GM21381 (cell line): Measurements from ENCODE around the gene GCK.

Experiments
- ATAC-seq: cut with Tn5 transposase; IDR thresholded peaks from one replicate; pipeline ENCODE4 v1.9.1; 2021; ENCODE audit warnings: mild to moderate bottlenecking, moderate library complexity; ENCODE audit not compliant: unreplicated experiment

Gene GCK

DNA sequence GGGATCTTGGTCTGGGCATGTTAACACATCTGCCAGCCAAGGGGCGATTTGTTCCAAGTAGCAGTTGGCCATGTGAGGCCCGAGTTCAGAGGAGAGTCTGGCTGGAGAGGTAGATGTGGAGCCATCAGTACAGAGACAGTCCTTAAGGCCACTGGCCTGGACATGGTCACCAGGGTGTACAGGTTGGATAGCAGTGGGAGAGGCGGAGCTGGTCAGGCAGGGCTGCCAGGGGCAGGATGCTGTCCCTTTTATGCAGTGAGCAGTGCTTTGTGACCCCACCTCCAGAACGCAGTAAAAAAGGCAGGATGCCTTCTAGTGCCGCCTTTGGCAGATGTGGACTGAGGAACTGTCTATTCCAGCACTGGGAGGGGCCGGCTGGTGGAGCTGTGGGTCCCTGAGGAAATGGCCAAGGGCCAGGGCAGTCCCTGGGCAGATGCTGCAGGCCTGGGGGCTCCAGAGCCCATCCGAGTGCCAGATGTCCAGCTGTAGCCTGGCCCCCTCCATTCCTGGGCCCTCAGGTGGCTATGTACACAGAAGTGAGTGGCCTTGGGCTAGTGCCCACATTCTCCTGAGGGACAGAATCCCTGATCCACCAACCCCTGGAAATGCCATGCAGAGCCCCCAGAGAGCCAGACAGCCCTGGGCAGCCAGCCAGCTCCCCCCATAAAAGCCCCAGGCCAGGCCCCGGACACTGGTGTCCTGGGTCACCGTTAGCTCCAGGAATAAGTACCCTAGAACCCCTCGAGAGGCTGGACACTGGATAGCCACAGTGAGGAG lies 31.0 kb downstream of the GCK start:
- ATAC-seq = no peak

- ATAC-seq = no peak
Observed at GRCh38 chr7:44157116-44158080, 31.8 kb downstream of the GCK start.

GRCh38 chr7:44156453-44157010 lies 32.7 kb downstream of the GCK start:
- no peak for ATAC-seq

DNA sequence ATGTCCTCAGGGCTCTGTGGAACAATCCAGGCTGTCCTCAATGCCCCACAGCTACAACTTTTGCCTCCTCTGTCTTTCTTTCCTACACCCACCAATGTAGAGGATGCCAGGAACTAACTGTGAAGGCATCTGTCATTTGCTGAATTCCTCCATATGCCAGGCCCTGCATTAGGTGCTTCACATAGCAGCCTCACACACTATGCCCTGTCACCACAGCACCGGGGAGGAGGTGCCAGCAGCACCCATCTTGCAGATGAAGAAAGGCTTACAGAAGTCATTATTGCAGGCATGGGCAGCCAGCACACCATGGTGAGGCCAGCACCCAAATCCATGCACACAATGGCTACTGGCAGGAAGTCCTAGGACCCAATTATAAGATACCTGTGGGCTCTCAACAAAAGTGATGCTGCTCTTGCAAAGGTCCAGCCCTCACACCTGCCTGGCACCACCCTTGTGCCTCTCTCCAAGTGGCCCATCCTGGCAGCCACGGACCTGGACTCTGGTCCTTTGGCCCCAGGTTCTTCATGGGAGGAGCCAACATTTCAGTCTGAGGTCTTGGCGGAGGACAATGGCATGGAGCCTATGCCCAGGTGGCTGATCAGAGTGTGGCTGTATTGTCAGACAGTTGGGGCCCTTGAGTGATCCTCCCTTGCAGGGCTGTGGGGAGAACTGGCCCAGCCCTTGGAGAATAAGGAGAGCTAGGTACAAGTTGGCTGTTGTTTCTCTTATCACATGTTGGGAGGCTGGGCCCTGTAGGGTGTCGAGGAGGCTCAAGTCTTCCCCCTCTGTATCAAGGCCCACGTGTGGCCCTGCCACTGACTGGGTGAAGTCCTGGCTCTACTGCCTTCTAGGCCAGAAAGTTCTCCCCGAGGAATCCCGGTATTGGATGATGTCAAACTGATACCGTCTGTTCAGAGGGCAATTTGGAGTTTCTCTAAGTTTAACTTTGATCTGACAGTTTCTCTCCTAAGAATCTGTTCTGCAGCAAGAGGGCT lies 33.8 kb downstream of the GCK start:
- no peak for ATAC-seq

DNA sequence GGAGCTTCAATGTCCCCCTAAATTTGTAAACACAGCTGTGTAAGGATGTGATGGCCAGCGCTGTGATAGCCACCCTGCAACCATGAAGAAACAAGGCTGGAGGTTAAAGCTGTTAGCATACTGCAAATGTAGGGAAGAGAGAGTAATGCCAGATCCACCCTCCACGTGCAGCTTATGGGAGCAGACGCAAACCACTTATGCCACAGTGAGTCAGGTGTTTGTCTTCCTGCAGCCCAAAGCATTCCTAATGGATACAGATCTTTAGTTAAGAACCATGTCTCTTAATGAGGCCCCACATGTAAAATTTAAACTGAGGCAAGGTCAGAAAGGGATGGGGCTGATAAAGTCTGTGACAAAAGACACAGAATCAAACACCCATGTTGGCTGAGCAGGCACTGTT lies 34.5 kb downstream of the GCK start:
- ATAC-seq = no peak

GRCh38 chr7:44153948-44154335 lies 35.3 kb downstream of the GCK start:
- ATAC-seq = no peak

GRCh38 chr7:44152971-44153947 lies 36.0 kb downstream of the GCK start:
- ATAC-seq = no peak

DNA sequence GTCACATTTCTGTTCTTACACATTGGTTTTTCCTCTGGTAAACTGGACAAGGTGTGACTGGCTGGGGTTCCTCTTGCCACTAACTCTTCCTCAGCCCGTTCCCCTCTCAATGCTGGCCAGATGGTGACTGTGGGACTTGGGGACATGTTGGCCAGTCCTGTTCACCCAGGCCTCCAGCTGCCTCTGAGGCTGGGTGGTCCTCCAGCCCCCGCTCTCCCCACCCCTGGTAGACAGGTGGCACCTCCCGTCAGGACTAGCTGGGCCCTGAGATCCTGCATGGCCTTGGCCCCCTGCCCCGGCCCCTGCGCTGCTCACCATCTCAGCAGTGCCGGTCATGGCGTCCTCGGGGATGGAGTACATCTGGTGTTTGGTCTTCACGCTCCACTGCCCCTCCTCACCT lies 37.3 kb downstream of the GCK start:
- no peak for ATAC-seq

GRCh38 chr7:44150966-44151941 lies 38.0 kb downstream of the GCK start:
- ATAC-seq = no peak

GRCh38 chr7:44150466-44150832 lies 38.8 kb downstream of the GCK start:
- no peak for ATAC-seq

- no peak for ATAC-seq
Observed at GRCh38 chr7:44149571-44150465, 39.4 kb downstream of the GCK start.

- ATAC-seq = no peak
Observed at GRCh38 chr7:44148961-44149536, 40.2 kb downstream of the GCK start.

DNA sequence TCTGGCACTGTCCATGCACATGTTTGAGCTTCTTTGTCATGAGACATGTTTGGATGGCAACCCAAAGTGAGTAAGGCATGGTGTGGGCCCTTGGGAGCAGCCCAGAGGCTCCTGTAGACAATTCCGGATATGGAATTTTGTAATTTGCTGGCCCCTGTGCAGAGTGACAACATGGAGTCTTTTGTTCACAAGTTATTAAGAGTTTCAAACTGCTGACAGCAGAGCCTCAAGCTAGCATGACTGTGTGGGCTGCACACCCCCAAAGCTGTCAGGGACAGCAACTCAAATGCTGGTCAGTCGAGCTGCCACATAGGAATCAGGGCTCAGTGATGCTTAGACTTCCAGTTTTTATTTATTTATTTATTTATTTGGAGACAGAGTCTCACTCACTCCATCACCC lies 41.1 kb downstream of the GCK start:
- ATAC-seq = no peak

DNA sequence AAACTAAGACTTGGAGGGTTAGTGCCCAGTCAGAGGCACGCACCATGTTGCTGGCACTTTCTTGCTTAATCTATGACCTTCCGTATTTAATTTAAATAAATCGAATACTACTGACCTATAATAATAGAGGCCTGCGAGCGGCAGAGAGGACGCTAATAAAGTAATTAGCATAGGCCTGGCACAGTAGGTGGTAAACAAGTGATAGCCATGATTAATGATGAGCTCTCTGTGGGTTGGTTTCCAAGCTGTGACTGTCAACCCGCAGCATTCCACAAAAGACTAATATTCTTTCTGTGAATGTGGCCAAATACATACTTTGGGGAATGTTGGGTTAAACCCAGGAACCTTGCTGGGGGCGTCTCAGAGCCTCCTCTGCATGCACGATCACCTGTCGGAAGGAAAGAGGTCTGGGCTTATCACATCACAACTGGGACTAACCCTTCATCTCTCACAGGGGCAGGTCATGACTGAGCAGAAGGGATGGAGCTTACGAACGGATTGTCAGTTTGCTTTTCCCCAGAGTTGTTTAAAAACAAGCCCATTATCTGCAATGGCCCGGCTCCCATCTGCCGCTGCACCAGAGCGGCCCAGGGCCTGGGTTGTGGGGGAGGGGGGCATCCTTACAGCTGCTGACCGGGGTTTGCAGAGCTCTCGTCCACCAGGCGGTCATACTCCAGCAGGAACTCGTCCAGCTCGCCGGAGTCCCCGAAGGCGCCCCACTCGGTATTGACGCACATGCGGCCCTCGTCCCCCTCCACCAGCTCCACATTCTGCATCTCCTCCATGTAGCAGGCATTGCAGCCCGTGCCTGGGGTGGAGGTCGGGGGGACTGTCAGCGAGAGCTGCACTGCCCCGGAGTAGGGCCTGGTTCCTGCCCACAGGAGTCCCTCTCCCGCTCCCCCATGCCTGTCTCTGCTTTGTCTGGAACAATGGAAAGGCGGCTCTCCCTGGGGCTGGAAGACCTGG lies 41.9 kb downstream of the GCK start:
- no peak for ATAC-seq

DNA sequence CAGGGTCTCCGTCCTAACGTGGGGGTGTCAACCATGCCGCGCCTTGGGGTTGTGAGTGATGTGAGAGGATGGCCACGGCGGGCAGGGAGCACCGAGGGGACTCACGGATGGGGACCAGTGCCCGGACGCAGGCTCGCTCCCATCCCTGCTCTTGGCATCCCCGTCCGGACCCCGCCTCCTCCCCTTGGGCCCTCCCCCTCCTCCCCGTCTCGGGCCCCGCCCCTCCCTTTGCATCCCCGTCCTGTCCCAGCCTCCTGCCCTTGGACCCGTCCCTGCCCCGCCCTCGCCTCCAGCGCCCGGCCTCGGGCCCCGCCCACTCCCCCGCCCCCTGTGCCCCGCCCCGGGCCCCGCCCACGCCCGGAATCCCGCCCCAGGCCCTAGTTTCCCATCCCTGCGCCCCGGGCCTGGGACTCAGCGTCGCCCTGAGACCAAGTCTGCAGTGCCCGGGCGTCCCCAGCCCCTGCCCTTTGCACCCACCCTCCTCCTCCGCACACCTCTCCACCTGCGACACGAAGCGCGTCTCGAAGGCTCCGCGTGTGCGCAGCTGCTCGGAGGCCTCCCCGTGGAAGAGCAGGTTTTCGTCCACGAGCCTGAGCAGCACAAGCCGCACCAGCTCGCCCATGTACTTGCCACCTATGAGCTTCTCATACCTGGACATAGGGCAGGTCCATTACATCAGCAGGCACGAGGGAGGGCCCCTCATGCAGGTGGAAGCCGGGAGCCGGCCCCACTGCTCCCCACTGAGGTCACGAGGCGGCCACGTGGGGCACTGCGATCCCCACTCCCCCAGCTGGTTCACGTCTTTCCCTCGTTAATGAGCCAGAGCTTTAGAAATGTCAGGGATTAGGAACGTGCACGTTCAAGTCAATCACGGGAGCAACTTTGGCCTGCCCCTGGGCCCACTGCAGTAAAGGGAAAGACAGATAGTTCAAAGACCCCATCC lies 43.0 kb downstream of the GCK start:
- ATAC-seq = no peak
